Osteoblast (primary cell): Measurements from ENCODE around the gene PDGFA. TPM values are rescaled to one million over a fixed set of nuclear protein-coding genes. Genes with fewer than 3 reads are reported as not detected.

ENCODE experiments used
- DNase-seq: peaks from one replicate; pipeline ENCODE4 v3.0.0; 2011; ENCODE audit warnings: low spot score, mixed read lengths; ENCODE audit not compliant: insufficient read length; ENCODE audit errors: missing footprints
- H2AFZ ChIP-seq: 2 replicates; pipeline ENCODE4 v1.6.0; 2011; ENCODE audit warnings: mild to moderate bottlenecking, low read length
- H3K27ac ChIP-seq: 2 replicates; pipeline ENCODE4 v1.5.1; 2011; ENCODE audit warnings: mild to moderate bottlenecking, low read depth, low read length, moderate library complexity
- H3K27me3 ChIP-seq: 2 replicates; pipeline ENCODE4 v1.6.0; 2012; ENCODE audit warnings: mild to moderate bottlenecking, control low read depth, inconsistent platforms, low read length, moderate library complexity; ENCODE audit not compliant: insufficient read depth
- H3K36me3 ChIP-seq: 2 replicates; pipeline ENCODE4 v1.5.1; 2011; ENCODE audit warnings: mild to moderate bottlenecking, low read length, control low read depth, moderate library complexity; ENCODE audit not compliant: insufficient read depth
- H3K4me1 ChIP-seq: 2 replicates; pipeline ENCODE4 v1.5.1; 2011; ENCODE audit warnings: mild to moderate bottlenecking, low read length, control low read depth, moderate library complexity; ENCODE audit not compliant: insufficient read depth
- H3K4me2 ChIP-seq: 2 replicates; pipeline ENCODE4 v1.6.0; 2011; ENCODE audit warnings: mild to moderate bottlenecking, low read length; ENCODE audit not compliant: insufficient read depth
- H3K4me3 ChIP-seq: fragments of 200-600 bp; sonication (generic); 3 replicates; pipeline ENCODE4 v1.5.1; 2012; ENCODE audit warnings: mild to moderate bottlenecking, low read length, inconsistent platforms; ENCODE audit not compliant: insufficient read depth
- H3K79me2 ChIP-seq: 2 replicates; pipeline ENCODE4 v1.6.0; 2012; ENCODE audit warnings: mild to moderate bottlenecking, low read length, control low read depth, inconsistent platforms; ENCODE audit not compliant: insufficient read depth
- H3K9me3 ChIP-seq: 2 replicates; pipeline ENCODE4 v1.5.1; 2011; ENCODE audit warnings: low read depth, low read length, control low read depth
- H4K20me1 ChIP-seq: 2 replicates; pipeline ENCODE4 v1.6.0; 2012; ENCODE audit warnings: mild to moderate bottlenecking, low read length, control low read depth; ENCODE audit not compliant: insufficient read depth
- total RNA-seq: library from RNA; depleted of rRNA; stranded (reverse); fragments of >200 nt; gene quantifications from 2 replicates; pipeline ENCODE4 v1.2.3, GENCODE V29; 2012
- TF ChIP-seq, protein P1 (sequence below): IDR thresholded peaks from 2 replicates; pipeline ENCODE4 v1.5.1; 2011; ENCODE audit warnings: mild to moderate bottlenecking, low read depth, low read length, moderate library complexity; ENCODE audit errors: extremely low read depth

PDGFA gene
- total RNA-seq, 1 donor, result 32.6 TPM

DNA sequence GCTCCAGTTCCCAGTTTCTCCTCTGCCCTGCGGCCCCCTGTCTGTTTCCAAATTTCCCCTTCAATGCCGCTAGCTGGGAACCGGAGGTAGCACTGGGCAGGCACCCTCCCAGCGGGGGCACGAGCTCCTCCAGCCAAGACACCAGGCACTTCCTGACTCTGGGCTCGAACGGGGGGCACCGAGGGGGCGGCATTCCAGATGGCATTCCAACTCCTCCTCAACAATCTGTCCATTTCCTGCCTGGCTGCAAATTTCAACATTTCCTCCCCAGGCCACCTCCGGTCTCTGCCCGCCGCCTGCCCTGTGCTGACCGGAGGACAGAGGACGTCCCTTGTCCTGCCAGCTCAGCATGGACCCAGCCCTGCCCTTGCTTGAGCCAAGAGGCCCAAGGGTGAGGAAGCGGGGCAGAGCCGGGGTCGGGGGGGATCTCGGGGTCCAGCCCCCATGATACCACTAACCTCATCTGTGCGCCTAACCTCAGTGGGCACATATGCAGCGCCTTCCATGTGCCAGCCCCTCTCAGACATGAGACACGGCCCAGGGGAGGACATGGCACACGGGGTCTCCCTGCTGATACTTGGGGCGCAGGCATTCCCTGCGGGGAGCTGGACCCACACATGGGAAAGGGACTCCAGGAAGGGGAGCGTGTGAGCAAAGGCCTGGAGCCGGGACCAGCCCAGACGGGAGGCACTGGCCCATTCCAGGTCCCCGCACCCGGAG lies 58.0 kb downstream of the PDGFA start:
- TF ChIP-seq, protein P1, sequence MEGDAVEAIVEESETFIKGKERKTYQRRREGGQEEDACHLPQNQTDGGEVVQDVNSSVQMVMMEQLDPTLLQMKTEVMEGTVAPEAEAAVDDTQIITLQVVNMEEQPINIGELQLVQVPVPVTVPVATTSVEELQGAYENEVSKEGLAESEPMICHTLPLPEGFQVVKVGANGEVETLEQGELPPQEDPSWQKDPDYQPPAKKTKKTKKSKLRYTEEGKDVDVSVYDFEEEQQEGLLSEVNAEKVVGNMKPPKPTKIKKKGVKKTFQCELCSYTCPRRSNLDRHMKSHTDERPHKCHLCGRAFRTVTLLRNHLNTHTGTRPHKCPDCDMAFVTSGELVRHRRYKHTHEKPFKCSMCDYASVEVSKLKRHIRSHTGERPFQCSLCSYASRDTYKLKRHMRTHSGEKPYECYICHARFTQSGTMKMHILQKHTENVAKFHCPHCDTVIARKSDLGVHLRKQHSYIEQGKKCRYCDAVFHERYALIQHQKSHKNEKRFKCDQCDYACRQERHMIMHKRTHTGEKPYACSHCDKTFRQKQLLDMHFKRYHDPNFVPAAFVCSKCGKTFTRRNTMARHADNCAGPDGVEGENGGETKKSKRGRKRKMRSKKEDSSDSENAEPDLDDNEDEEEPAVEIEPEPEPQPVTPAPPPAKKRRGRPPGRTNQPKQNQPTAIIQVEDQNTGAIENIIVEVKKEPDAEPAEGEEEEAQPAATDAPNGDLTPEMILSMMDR, result no peak
- peak overlapping the region; percentile 71 for H3K4me2 ChIP-seq

DNA sequence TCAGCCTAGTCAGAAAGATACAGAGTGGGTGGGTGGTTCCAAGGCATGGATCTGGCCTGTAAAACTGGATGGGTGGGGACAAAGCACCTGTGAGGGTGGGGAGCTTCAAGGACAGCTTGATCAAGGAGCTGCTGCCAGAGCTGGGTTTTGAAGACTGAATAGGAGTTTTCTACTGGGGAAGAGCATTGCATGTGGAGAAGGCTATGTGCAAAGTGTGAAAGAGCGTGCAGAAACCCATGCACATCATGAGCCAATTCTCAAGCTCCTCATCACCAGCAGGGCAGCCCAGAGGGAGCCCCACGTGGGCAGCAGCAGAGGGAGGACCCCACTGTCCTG lies 58.6 kb downstream of the PDGFA start:
- no peaks in the 10 kb centered on the region for H3K27me3 ChIP-seq
- H4K20me1 ChIP-seq, result no peaks in the 10 kb centered on the region
- peak overlapping the region; percentile 71 for H3K4me2 ChIP-seq
- H3K27ac ChIP-seq, result peak overlapping the region; percentile 79
- H2AFZ ChIP-seq, result peak overlapping the region; percentile 86
- H3K36me3 ChIP-seq, result no peaks in the 10 kb centered on the region
- H3K9me3 ChIP-seq, result no peaks in the 10 kb centered on the region
- TF ChIP-seq, protein P1, result no peak
- no peaks in the 10 kb centered on the region for H3K79me2 ChIP-seq
- DNase-seq, result peak; percentile 93
- peaks cover 29% of the 10 kb centered on the region for H3K4me1 ChIP-seq
- peak overlapping the region; percentile 54 for H3K4me3 ChIP-seq

More for the DNA sequence above, 58.0 kb downstream of the PDGFA start:
- peak overlapping the region; percentile 47 for H2AFZ ChIP-seq
- peak overlapping the region; percentile 79 for H3K27ac ChIP-seq
- H3K36me3 ChIP-seq, result no peaks in the 10 kb centered on the region
- H4K20me1 ChIP-seq, result no peaks in the 10 kb centered on the region
- no peaks in the 10 kb centered on the region for H3K27me3 ChIP-seq
- DNase-seq, result peak; percentile 94
- H3K4me1 ChIP-seq, result peaks cover 29% of the 10 kb centered on the region
- H3K4me3 ChIP-seq, result no peak overlapping the region
- H3K79me2 ChIP-seq, result no peaks in the 10 kb centered on the region
- H3K9me3 ChIP-seq, result no peaks in the 10 kb centered on the region

DNA sequence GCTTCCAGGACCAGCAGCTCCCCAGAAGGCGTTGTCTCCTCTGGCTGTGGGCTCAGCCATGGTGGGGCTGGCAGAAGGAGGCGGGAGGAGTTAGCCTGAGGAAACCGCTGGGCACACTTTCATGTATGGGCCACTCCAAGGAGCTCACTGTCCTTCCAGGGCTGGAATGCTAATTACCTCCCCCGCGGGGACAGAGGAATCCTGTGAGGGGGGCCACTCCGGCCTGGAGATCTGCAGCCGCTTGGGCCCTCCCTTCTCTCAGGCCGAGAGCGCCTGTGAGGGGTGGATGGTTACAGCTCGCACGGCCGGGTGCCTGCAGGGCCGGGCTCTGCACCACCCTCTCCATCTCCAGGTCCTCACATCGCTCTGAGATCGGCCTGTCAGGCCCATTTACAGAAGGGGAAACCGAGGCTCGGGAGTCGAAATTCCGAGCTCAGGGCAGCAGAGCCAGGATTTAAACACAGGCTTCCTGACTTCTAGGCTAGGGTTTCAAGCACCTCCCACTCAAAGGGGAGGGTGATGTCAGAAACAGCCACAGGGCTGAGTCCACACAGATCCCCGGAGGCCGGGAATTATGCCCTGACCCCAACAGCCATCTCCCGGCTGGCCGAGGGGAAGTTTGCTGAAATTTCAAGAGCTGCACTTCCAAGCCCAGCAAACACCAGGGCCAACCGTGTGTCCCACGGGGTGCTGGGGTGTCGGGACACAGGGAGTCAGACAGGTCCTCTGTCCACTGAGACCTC lies 59.1 kb downstream of the PDGFA start:
- Histone ChIP-seq H3K4me3 (peak overlapping the region; percentile 54), H2AFZ (peak overlapping the region; percentile 86), H3K79me2 (no peaks in the 10 kb centered on the region), H4K20me1 (no peaks in the 10 kb centered on the region), H3K27me3 (no peaks in the 10 kb centered on the region), H3K27ac (peak overlapping the region; percentile 79), H3K4me2 (peak overlapping the region; percentile 71), H3K36me3 (no peaks in the 10 kb centered on the region), H3K4me1 (peaks cover 30% of the 10 kb centered on the region), H3K9me3 (no peaks in the 10 kb centered on the region)
- TF ChIP-seq, protein P1, result no peak
- peak; percentile 100 for DNase-seq
